ENCODE results near the gene HS2ST1.

DNA sequence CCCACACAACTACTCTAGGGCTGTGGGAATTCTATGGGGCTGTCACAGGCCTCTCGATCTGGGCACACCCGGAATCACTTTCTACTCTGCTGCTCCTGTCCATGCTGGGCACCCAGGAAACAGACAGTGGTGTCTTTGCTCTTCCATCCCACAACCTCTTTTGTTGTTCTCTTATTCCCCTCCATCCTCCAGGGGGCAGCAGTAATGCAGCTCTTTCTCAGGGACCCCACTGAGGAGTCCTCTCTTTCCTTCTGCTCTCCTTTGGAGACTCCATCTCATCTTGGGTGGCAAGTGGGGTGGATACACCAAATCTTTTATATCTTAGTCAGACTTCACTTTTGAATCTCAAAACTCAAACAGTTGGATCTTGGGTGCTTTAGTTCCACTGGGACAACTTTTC, 206.3 kb downstream of the HS2ST1 start:
- TF ChIP-seq, protein P1, sequence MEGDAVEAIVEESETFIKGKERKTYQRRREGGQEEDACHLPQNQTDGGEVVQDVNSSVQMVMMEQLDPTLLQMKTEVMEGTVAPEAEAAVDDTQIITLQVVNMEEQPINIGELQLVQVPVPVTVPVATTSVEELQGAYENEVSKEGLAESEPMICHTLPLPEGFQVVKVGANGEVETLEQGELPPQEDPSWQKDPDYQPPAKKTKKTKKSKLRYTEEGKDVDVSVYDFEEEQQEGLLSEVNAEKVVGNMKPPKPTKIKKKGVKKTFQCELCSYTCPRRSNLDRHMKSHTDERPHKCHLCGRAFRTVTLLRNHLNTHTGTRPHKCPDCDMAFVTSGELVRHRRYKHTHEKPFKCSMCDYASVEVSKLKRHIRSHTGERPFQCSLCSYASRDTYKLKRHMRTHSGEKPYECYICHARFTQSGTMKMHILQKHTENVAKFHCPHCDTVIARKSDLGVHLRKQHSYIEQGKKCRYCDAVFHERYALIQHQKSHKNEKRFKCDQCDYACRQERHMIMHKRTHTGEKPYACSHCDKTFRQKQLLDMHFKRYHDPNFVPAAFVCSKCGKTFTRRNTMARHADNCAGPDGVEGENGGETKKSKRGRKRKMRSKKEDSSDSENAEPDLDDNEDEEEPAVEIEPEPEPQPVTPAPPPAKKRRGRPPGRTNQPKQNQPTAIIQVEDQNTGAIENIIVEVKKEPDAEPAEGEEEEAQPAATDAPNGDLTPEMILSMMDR (IDR thresholded peaks at IDR 0.05), result no peak
- no peak for TF ChIP-seq POLR2A (IDR thresholded peaks at IDR 0.05)

Measured in upper lobe of left lung (tissue), 4 donors.